ENCODE measurements around the gene PLA2G2E.

DNA sequence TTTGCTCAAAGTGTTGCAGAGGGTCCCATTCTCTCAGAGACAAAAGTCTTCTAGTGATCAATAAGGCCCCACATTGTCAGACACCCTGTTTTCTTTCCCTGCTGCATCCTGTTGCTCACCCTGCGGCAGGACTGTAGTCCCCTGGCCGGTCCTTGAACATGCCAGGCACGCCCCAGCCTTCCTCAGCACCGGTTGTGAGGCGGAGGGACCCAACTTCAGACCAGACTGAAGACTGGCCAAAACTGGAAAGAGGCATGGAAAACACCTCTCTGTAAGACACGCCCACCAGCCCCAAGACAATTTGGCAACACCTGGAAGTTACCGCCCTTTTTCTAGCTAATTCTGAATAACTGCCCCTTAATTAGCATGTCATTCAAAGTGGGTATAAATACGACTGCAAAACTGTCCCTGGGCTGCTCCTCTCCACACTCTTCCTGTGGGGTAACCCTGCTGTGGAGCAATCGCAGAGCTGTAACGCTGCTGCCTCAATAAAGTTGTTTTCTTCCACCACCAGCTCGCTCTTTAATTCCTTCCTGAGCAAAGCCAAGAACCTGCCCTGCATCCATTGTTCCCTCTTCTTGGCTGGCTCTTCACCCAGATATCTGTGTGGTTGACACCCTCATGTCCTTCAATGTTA is 32.2 kb upstream of the PLA2G2E start:
- TF ChIP-seq, protein P1, sequence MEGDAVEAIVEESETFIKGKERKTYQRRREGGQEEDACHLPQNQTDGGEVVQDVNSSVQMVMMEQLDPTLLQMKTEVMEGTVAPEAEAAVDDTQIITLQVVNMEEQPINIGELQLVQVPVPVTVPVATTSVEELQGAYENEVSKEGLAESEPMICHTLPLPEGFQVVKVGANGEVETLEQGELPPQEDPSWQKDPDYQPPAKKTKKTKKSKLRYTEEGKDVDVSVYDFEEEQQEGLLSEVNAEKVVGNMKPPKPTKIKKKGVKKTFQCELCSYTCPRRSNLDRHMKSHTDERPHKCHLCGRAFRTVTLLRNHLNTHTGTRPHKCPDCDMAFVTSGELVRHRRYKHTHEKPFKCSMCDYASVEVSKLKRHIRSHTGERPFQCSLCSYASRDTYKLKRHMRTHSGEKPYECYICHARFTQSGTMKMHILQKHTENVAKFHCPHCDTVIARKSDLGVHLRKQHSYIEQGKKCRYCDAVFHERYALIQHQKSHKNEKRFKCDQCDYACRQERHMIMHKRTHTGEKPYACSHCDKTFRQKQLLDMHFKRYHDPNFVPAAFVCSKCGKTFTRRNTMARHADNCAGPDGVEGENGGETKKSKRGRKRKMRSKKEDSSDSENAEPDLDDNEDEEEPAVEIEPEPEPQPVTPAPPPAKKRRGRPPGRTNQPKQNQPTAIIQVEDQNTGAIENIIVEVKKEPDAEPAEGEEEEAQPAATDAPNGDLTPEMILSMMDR (IDR thresholded peaks at IDR 0.05), result no peak
- no peak for TF ChIP-seq POLR2A (IDR thresholded peaks at IDR 0.05)
- no peak for TF ChIP-seq POLR2AphosphoS5 (IDR thresholded peaks at IDR 0.05; ENCODE audit: insufficient read depth in 1 of 2, low read depth in 1 of 2)
